DOHH2 (cell line): ENCODE results near the gene SHISA6.

Source experiments
- H3F3A ChIP-seq: fragments of 200-600 bp; sonication (generic), shearing (Covaris generic); 2 replicates; pipeline ENCODE4 v1.6.0; 2016; ENCODE audit warnings: antibody characterized with exemption, mild to moderate bottlenecking; ENCODE audit not compliant: control insufficient read depth, insufficient read depth
- H3K27ac ChIP-seq: fragments of 200-600 bp; sonication (generic); 2 replicates; pipeline ENCODE4 v1.5.1; 2014; ENCODE audit warnings: low read depth, mild to moderate bottlenecking, low read length, moderate library complexity
- H3K27me3 ChIP-seq: fragments of 200-600 bp; sonication (generic); 2 replicates; pipeline ENCODE4 v1.6.1; 2014; ENCODE audit warnings: mild to moderate bottlenecking, low read length, mixed read lengths; ENCODE audit not compliant: control insufficient read depth
- H3K36me3 ChIP-seq: fragments of 200-600 bp; sonication (generic); 2 replicates; pipeline ENCODE4 v1.6.1; 2014; ENCODE audit warnings: mild to moderate bottlenecking, low read length, moderate library complexity, mixed read lengths; ENCODE audit not compliant: control insufficient read depth
- H3K4me1 ChIP-seq: fragments of 200-600 bp; sonication (generic); 2 replicates; pipeline ENCODE4 v1.6.1; 2014; ENCODE audit warnings: mild to moderate bottlenecking, low read length, mixed read lengths; ENCODE audit not compliant: control insufficient read depth
- H3K4me2 ChIP-seq: fragments of 200-600 bp; sonication (generic); 2 replicates; pipeline ENCODE4 v1.6.0; 2014; ENCODE audit warnings: mild to moderate bottlenecking, low read length, moderate library complexity
- H3K4me3 ChIP-seq: fragments of 200-600 bp; sonication (generic); 2 replicates; pipeline ENCODE4 v1.5.1; 2014; ENCODE audit warnings: mild to moderate bottlenecking, low read length, mixed read lengths
- H3K79me2 ChIP-seq: fragments of 200-600 bp; sonication (generic); 2 replicates; pipeline ENCODE4 v1.6.1; 2014; ENCODE audit warnings: mild to moderate bottlenecking, low read length, mixed read lengths; ENCODE audit not compliant: control insufficient read depth
- H3K9me2 ChIP-seq: fragments of 200-600 bp; sonication (generic); replicated peaks from 2 replicates; pipeline ENCODE4 v1.6.1; 2014; ENCODE audit warnings: mild to moderate bottlenecking, low read length, mixed read lengths; ENCODE audit not compliant: control insufficient read depth
- H3K9me3 ChIP-seq: fragments of 200-600 bp; sonication (generic); 2 replicates; pipeline ENCODE4 v1.6.1; 2014; ENCODE audit warnings: antibody characterized with exemption, low read length, mixed read lengths; ENCODE audit not compliant: control insufficient read depth, insufficient read depth
- H4K20me1 ChIP-seq: fragments of 200-600 bp; sonication (generic); 2 replicates; pipeline ENCODE4 v1.6.0; 2014; ENCODE audit warnings: low read depth, mild to moderate bottlenecking, antibody characterized with exemption, low read length, moderate library complexity; ENCODE audit not compliant: control insufficient read depth, insufficient read depth
- CTCF ChIP-seq: fragments of 200-600 bp; sonication (generic); IDR thresholded peaks from one replicate; pipeline ENCODE4 v1.5.1; 2014; ENCODE audit warnings: antibody characterized with exemption, mild to moderate bottlenecking, low read depth, low read length; ENCODE audit not compliant: poor library complexity, severe bottlenecking
- EZH2phosphoT487 ChIP-seq: fragments of 200-600 bp; sonication (generic); IDR thresholded peaks from 2 replicates; pipeline ENCODE4 v1.6.1; 2017; ENCODE audit warnings: borderline replicate concordance, mild to moderate bottlenecking, antibody characterized with exemption, low read length, moderate library complexity, mixed read lengths

SHISA6 gene

GRCh38 chr17:11245791-11246190 is 4.8 kb downstream of the SHISA6 start:
- no peaks in the 10 kb centered on the region for H3K4me1 ChIP-seq
- no peak overlapping the region for H3K4me3 ChIP-seq
- no peaks in the 10 kb centered on the region for H3K9me2 ChIP-seq
- H4K20me1 ChIP-seq: no peaks in the 10 kb centered on the region
- peaks cover 11% of the 10 kb centered on the region; the same call in 1 of the 2 replicates for H3K9me3 ChIP-seq
- H3K27me3 ChIP-seq: no peaks in the 10 kb centered on the region
- H3K27ac ChIP-seq: no peak overlapping the region
- no peaks in the 10 kb centered on the region for H3K79me2 ChIP-seq
- no peaks in the 10 kb centered on the region for H3F3A ChIP-seq
- no peaks in the 10 kb centered on the region for H3K36me3 ChIP-seq
- TF ChIP-seq EZH2phosphoT487 (no peak), CTCF (no peak)
- no peak overlapping the region for H3K4me2 ChIP-seq

- Histone ChIP-seq H3K4me3 (no peak overlapping the region), H4K20me1 (no peaks in the 10 kb centered on the region), H3K79me2 (no peaks in the 10 kb centered on the region), H3K27ac (no peak overlapping the region), H3K9me3 (no peaks in the 10 kb centered on the region; the same call in 1 of the 2 replicates), H3K36me3 (no peaks in the 10 kb centered on the region), H3F3A (no peaks in the 10 kb centered on the region), H3K9me2 (no peaks in the 10 kb centered on the region), H3K4me2 (no peak overlapping the region), H3K27me3 (no peaks in the 10 kb centered on the region), H3K4me1 (no peaks in the 10 kb centered on the region)
- TF ChIP-seq EZH2phosphoT487 (no peak), CTCF (no peak)
Observed at GRCh38 chr17:11250161-11250560, 9.1 kb downstream of the SHISA6 start.

- no peaks in the 10 kb centered on the region for H3K79me2 ChIP-seq
- no peaks in the 10 kb centered on the region for H3K4me1 ChIP-seq
- no peaks in the 10 kb centered on the region for H3F3A ChIP-seq
- H3K36me3 ChIP-seq: no peaks in the 10 kb centered on the region
- H3K27me3 ChIP-seq: no peaks in the 10 kb centered on the region
- no peaks in the 10 kb centered on the region; the same call in 1 of the 2 replicates for H3K9me3 ChIP-seq
- H3K9me2 ChIP-seq: no peaks in the 10 kb centered on the region
- H3K27ac ChIP-seq: no peak overlapping the region
- TF ChIP-seq EZH2phosphoT487 (no peak), CTCF (no peak)
- H3K4me3 ChIP-seq: no peak overlapping the region
- no peak overlapping the region for H3K4me2 ChIP-seq
- H4K20me1 ChIP-seq: no peaks in the 10 kb centered on the region
Observed at GRCh38 chr17:11251561-11252107, 10.6 kb downstream of the SHISA6 start.
